NCI-H2081 (cell line): ENCODE data around the gene ELAVL4.
A peak's percentile ranks its signal among the peaks of the same experiment; 100 is the strongest.
"Not testable (repeated sequence)": the region's sequence is repeated elsewhere in the genome, so short reads cannot be mapped to it uniquely, and the experiment has no call there.

Source experiments
- DNase-seq, 2 experiments: peaks; one replicate each; lab custom pipeline; 2025; lab: John Stamatoyannopoulos, UW

Gene ELAVL4

DNA sequence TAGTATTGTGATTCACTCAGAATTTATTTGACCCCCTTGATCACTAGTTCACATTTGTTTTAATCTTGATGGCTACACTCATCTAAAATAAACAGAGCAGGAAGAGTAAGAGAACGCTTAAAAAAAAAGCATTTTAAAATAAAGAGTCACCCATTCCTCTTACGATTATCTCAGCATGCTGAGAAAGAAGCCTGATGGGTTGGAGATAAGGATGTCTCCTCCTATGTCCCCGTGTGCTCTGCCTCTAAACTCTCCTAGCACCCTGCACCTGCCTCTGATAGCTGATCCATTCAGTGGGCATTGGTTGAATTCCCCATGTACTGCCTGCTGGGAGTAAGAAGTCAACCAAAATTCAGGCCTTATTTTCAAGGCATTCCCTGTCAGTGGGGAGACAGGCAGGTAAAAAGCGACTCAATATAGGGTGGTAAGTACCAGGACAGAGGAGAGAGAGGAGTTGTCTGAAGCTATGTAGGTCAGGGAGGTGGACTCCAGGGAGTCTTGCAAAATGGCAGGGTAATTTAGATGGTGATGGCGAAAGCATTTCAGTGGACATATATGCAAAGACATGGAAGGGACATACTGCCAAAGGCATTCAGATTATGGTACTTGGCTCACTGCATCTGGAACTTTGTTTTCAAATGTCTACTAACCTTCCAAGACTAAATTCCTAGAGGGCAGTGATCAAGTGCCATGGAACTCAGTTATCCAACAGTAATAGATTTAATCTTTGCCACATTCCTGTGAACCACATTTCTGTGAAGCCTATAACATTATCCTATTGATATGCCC, 18.4 kb downstream of the ELAVL4 start:
- no peak for DNase-seq

DNA sequence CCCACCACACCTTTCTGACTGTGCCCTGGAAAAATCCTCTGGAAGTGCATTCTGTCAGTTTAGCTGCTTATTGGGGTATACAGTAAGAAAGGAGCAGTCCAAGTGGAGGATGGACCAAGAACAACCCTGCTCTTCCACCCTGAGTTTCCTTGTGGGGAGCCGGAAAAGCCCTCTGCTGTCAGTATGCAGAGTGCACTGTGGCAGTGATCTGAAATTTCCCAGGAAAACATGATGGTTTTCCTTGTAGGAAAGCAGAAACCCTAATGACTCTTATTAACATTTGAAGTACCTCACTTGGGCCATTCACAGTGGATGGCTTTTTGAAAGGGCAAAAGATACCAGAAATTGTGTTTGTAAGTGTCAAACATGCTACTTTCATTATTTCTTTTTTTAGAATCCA, 20.5 kb downstream of the ELAVL4 start:
- DNase-seq = no peak

DNA sequence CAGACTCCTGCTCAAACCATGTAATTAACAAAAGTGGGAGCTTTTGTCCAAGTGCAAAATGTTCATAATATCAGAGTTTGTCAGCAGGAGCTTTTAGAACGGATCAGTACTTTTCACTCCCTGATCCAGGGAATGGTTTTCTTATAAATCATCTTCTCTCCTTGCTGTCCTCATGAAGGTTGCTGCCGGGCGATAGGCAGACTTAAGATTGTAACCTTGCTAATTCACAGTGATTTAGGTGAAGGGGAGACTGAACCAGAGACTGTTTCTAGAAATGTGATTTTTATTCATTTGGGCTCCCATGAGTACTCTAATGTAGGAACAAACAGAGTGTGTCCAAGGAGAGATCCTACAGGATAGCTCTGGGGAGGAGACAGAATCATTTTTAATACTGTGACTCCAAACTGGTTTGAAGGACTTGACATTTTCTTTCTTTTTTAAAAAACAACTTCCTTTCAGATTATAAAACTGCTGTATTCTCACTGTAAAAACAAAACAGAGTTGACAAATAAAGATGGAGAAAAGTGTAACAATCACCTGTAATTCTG, 23.7 kb downstream of the ELAVL4 start:
- peak in 1 of 2 experiments; percentile 72 for DNase-seq

DNA sequence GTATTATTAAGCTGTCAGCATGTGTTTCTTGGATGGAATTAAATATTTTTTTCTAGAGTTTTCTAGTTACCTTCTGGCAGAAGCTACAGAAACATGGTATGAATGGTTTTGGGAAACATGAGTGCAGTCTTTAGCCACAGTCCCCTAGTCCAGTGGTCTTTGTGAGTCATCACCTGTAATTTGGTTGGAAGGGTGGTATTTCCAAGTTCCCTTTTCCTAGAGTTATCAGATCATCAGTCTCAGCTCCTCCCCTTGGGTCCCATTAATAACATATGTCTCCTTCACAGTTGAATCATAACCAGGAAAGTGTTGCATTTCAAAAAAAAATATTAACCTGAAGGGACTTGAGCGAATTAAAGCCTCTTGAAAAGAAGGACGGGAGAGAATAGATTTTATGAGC, 27.0 kb downstream of the ELAVL4 start:
- DNase-seq = no peak

DNA sequence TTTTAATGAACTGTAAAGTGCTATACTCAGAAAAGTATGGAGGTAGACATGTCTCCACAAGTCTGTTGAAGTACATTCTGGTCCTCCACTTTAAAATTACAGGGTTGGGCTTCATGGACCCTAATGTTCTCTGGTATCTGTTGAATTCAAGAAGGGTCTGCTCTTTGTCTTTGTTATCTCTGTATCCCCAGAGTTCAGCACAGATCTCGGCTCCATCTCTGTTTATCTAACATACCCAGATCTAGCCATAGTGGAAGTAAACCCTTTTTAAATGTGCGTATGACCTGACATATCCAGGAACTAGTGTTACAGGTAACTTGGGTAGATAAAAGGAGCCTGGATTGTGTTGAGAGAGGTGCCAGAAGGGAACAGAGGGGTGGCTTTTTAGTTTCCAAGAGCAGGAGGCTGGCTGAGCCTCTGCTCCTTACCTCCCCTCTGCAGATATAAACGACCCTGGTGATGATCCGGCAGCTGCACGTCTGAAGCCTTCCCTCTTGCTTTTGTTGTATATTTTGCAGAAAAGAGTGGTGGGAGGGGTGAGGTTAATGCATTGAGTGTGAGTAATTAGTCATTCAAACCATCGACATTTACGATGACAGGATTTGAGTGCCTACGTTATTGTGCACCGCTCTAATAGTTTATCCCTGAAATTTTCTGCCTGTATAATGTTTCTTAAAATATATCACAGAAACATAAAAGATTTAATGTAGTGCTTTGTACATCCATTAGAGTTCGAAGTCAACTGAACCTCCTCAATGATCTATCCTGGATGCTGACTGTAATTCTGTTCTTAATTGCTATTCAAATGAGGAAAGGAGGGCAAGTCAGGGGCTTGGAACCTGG, 30.8 kb downstream of the ELAVL4 start:
- peak; percentile 29 to 67 for DNase-seq

DNA sequence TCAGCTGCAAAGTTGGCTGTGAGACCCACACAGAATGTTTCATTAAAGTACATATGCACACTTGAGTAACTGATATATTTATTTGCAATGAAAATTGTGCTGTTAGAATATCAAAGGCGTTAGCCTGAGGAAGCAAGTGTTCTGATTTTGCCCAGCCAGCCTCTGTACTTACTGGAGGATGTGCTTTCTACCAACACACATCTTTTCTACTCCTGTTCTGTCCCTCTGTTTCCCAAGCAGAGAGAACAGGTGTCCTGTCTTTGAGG, 31.4 kb downstream of the ELAVL4 start:
- no peak for DNase-seq

DNA sequence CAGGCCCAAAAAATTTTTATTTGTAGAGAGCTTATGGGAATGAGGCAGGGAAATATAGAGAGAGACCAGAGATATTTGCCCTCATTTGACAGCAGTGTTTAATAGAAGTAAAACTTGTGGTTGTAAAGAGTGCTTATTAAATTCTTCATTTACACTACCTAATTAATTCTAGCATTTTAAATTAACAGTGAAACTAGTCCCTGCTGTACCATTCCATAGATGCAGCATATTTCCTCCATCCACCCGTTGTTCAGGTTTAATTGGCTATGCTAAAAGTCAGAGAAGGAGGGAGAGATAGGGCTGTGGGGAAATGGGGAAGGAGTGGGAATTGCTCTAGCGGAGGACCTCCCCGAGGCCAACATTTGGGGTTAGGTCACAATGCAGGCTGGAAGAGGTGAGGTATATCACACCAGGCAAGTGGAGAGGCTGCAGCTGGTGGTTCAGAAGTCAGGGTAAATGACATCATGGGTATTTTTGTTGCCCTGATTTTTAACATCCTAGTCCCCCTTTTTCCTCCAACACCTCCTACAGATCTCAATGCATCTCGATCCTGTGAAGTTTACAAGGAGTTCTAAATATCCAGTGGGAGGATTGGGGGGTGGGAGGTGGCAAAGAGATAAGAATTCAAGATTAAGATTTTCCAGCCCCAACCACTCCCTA, 38.6 kb downstream of the ELAVL4 start:
- no peak for DNase-seq

DNA sequence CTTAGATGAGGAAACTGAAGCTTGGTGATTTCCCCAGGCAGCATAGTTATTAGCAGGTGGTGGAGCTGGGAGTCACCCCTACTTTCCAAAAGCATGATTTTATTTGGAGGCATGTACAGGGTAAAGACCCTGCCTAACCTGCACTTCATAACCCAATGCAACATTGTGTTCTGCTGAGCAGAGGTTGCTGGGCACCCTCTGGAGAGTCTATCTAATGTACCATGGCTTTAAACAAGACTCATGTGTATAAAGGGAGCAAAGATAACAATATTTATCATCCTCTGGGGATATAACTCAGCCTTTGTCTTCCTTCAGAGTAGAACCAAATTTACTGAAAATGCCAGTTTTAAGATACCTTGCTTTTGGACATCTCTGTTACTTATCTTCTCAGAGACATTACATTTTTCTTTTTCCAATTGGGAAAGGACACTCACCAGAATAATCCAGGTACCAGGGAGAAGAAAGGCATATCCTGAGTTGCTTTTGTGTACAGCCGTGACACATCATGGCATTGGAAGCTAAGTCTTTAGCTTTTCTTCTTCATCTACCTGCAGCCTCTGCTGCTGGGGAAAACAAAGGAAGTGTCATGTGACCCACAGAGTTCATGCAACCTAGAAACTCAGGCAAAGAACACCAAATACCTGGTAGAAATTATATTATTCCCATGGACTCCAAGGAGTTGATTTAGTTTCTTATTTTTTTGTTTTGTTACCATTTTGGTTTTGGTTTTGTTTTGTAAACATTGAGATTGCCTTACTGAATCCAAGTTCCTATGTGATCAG, 39.6 kb downstream of the ELAVL4 start:
- no peak for DNase-seq

DNA sequence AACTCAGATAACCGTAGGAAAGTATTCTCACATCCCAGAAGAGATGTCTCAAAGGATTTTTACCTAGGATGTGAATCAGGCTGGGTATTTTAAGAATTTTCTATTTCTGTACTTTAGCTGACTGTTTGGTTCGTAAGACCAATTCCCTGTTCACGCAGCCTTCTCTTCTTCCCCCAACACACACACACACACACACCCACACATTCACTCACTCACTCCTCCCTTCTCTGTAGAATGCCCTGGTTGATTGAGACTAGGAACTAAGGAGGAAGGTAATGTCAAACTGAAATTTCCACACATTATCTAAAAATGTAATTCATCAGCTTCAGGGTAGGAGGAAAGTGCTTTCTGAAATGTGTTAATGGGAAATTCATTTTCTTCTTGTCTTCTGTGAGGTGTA, 43.5 kb downstream of the ELAVL4 start:
- no peak for DNase-seq

DNA sequence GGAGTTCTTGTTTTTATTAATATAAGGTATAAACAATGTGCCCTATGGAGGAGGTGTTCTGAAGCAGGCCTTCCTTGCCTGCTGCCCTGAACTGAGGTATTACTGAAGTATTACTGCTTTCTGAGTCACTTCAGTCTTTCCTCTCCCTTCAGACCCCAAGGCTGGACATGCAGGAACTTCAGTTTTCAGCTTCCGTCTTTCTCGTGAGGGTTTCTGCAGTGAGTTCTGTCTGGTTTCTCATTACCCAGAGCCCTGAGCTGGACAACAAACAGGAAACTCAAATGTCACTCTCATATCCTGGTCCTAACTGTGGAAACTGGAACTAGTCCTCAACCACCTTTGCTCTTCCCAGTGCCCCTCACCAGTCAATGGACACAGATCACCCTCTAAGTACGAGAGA, 46.8 kb downstream of the ELAVL4 start:
- no peak for DNase-seq

DNA sequence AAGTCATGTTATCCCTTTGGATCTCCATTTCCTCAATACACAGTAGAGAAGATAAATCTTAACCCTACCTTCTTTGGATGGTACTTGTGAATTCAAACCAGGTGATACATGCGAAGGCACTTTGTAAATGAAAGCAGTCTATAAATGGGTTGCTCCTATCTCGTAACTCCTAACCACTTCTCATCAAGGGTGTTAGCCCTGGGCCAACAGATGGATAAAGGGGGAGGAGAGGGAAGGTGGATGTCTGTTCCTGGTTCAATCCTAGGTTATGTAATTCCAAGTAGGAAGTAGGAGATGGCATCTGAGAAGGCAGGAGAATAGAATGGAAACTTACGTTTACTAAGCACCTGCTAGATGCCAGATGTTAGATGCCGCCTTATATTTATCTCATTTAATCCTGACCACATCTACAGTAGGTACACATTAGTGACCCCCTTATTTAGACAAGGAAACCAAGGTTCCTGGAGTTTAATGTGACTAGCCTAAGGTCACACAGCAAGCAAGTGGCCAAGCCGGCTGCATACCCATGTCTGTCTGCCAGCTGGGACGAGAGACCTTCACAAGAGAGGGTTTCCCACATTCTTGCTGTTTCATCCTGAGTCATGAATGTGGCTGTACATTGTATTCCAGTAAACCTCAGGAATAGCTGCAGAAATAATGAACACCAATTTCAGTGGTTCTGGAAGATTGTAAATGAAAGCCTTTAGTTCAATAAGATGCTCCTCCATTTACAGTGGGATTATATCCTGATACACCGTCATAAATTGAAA, 47.7 kb downstream of the ELAVL4 start:
- no peak for DNase-seq

DNA sequence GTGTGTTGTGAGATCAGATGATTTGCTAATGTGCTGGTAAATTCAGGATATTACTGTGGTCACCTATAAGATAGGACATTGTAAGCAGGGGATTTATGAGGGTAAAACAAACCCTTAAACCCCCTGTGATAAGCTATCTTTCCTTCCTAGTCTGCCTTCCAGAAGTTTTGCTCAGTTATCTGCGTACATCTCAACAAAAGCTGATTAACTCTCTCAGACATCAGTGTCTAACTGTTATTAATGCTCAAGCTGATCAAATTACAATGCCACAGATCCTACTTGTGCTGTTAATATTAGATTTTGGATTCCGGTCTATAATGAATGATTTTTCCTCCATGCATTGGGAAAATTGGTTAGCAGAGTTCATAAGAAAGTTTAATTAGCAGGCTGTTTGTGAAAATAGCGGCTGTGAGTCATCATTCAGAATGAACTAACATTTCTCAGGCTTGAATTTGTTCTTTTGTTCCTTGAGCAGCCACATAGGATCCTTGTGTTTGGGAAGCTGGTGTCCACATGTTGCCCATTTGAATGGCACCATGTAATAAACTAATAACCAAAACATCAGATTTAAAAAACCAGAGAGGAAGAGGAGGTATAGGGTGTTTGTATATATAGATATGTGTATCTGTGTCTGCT, 48.7 kb downstream of the ELAVL4 start:
- no peak for DNase-seq

DNA sequence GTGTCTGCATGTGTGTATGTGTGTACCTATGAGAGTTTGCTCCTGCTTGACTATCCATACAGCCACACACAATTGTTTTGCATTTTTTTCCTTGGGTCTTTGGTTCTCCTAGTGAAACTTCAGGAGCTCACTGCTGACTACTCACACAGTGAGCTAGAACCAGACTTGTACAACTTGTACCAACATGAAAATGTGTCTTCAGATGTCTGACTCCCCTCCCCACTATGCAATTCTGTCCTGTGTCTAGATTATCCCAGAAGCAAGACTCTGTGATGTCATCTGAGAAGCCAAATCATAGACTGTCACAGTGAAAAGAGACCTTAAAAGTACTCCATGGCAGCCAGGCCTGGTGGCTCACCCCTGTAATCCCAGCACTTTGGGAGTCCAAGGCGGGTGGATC, 49.7 kb downstream of the ELAVL4 start:
- no peak for DNase-seq

DNA sequence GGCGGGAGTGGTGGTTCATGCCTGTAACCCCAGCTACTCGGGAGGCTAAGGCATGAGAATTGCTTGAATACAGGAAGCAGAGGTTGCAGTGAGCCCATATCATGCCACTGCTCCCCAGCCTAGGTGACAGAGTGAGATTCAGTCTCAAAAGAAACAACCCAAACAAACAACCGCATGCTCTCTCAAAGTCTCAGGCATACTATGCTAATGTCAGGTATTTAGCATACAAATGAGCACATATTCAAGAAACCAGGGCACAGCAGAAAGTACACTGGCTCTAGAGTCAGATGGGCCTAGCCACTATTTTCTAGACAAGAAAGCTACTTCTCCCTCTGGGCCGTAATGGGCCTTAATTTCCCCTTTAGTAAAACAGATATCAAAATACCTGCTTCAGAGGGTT, 55.0 kb downstream of the ELAVL4 start:
- no peak for DNase-seq

DNA sequence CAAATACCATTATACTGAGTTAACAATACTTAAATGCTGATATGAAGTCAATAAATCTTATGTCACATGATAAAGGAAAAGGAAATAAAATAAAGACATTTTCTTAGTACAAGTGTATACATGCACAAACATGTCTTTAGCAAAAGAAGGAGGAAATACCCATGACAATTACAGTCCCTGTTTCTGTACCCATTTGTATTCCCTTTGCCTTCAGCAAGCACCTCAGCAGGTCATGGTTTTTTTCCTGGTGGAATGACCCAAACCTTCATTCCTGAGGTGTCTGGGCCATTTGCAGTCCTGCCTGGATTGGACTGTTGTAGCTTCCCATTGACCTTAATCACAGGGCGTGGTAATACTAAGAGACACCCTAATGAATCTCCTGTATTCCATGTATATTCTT, 57.6 kb downstream of the ELAVL4 start:
- DNase-seq = not testable (repeated sequence)

DNA sequence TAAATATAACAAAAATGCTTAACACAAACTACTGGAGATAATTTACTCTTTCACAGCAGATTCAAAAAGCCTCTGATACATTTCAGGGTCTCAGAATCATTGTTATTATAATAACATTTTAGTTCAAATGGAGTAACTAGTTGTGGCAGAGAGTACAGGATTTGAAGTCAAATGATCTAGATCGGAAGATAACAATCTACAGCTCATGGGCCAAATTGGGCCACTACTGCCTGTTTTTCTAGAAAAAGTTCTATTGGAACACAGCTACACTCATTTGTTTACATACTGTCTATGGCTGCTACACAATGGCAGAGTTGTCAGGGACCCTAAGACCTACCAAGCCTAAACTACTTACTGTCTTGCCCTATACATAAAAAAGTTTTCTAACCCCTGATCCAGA, 63.6 kb downstream of the ELAVL4 start:
- DNase-seq = no peak

DNA sequence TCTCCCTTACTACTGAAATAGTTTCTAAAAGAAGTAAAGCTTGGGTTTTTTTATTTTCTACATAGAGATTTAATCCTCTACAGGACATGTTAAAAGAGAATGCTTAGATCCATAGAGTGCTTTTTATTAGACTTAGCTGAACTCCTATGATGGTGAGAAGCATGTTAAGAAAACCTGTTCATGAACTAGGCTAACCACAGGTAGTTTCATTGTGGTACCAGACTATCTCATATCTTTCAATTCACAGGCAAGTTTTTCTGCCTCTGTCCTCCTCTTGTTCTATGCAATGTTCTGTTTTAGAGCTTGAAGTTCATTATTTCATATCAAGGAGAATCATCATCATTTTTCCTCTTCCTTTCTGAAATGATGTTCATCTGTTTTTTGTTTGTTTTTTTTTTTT, 65.4 kb downstream of the ELAVL4 start:
- DNase-seq = no peak

DNA sequence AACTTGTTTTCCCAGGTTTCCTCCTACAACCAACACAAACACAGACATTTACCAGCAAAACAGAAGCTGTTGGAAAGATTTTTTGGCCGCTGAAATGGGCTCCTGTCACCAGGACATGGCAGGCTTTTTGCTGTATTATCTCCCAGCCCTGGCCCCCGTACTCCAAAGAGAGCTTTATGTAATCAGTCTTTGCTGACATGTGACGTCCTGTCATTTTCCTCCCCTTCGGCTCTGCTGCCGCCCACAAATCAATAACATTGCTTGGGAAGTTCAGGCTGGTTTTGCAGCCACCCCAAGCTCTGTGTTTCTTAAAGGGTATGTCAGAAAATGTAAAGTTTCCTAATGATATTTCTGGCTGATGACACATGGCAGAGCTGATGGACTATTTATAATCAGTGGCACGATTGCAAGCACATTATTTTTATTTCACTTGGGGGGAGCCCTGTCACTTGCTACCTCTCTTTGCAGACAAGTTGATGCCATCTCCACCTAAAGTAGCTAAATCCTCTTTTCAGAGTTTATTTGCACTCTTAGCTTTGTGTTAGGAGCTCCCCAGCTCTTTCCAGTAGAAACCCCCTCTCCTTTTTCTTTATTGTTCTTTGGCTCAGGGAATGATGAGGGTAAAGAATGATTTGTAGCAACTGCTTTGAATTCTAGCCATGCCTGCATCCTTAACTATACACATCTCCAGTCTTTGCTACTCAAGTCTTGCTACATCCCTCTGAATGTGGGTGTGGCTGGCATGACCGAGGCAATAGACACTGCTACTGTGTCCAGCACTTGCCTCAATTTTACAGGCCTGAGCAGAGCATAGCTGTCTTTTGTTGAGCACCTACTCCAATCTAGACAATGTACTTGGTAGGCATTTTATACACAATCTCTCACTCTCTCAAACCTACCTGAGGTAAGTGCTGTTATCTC, 67.3 kb downstream of the ELAVL4 start:
- DNase-seq = no peak

DNA sequence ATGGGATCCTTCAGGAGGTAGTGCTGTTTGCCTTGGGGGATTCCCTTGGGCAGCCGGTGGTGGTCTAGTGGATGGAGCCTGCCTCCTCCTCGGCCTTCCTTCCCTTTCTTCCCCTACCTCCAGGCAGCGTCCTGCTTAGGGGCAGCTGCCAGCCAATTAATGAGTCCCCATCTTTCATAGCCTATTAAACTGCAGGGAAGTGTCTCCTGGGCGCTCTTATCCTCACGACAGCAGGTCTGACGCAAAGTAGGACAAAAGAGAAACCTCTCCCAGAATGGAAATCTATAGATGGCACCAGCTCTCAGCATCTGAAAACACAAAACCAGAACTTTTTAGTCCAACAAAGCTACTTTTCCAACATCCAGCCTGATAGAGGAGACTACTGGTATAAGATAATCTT, 69.3 kb downstream of the ELAVL4 start:
- no peak for DNase-seq

DNA sequence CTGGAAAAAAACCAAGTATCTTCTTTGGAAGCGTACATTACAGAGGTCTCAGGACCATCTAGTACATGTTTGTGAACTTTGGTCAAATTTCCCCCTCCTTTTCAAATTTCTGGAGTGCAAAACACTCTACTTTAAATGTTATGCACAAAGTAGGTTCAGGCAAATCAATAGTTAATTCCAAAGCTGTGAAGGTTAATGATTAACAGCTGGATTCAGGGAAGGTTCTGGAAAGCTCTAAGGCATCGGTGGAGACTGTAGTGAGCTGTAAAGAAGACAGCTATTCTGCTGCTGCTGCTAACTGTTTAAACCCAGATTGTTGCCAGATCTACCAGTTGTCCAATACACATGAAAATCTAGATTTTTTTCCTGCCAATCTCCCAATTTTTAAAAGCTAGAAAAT, 70.9 kb downstream of the ELAVL4 start:
- no peak for DNase-seq
